H9 (cell line): ENCODE measurements around the gene ZNF618. TPM values are rescaled to one million over a fixed set of nuclear protein-coding genes. Genes with fewer than 3 reads are reported as not detected.

Experiments
- DNase-seq: peaks from one replicate; pipeline ENCODE4 v3.0.0-alpha.2; 2017
- H2AFZ ChIP-seq: one replicate; pipeline ENCODE4 v1.6.1; 2013; ENCODE audit warnings: mild to moderate bottlenecking, low read length, control low read depth, moderate library complexity
- H2AK5ac ChIP-seq: 2 replicates; pipeline ENCODE4 v1.6.1; 2013; ENCODE audit warnings: low read length, control low read depth, mixed read lengths; ENCODE audit not compliant: insufficient read length
- H2BK120ac ChIP-seq: one replicate; pipeline ENCODE4 v1.6.1; 2013; ENCODE audit warnings: low read depth, mild to moderate bottlenecking, low read length, control low read depth, inconsistent platforms; ENCODE audit not compliant: poor library complexity, severe bottlenecking
- H2BK12ac ChIP-seq: 2 replicates; pipeline ENCODE4 v1.6.1; 2013; ENCODE audit warnings: low read length, control low read depth, mixed read lengths, low read depth; ENCODE audit not compliant: insufficient read length
- H2BK15ac ChIP-seq: 2 replicates; pipeline ENCODE4 v1.6.1; 2013; ENCODE audit warnings: low read depth, low read length, control low read depth
- H2BK20ac ChIP-seq: one replicate; pipeline ENCODE4 v1.6.1; 2013; ENCODE audit warnings: low read depth, mild to moderate bottlenecking, low read length, control low read depth, inconsistent platforms; ENCODE audit not compliant: poor library complexity, severe bottlenecking
- H2BK5ac ChIP-seq: 2 replicates; pipeline ENCODE4 v1.6.1; 2013; ENCODE audit warnings: low read length, control low read depth, mixed read lengths; ENCODE audit not compliant: insufficient read length
- H3K14ac ChIP-seq: 2 replicates; pipeline ENCODE4 v1.6.1; 2013; ENCODE audit warnings: low read length, control low read depth; ENCODE audit not compliant: insufficient read depth
- H3K18ac ChIP-seq: 2 replicates; pipeline ENCODE4 v1.6.1; 2013; ENCODE audit warnings: low read depth, mild to moderate bottlenecking, mixed read lengths, low read length, control low read depth; ENCODE audit not compliant: insufficient read length
- H3K23ac ChIP-seq: 2 replicates; pipeline ENCODE4 v1.6.1; 2013; ENCODE audit warnings: low read length, control low read depth, mixed read lengths, low read depth; ENCODE audit not compliant: insufficient read length
- H3K23me2 ChIP-seq: 2 replicates; pipeline ENCODE4 v1.6.1; 2013; ENCODE audit warnings: low read depth, mild to moderate bottlenecking, mixed read lengths, low read length, control low read depth; ENCODE audit not compliant: insufficient read length, poor library complexity, severe bottlenecking
- H3K27ac ChIP-seq: 2 replicates; pipeline ENCODE4 v1.5.1; 2013; ENCODE audit warnings: low read length, control low read depth, mixed read lengths, low read depth; ENCODE audit not compliant: insufficient read length
- H3K27me3 ChIP-seq: 2 replicates; pipeline ENCODE4 v1.6.1; 2013; ENCODE audit warnings: low read length, control low read depth, inconsistent platforms; ENCODE audit not compliant: insufficient read depth
- H3K4ac ChIP-seq: 2 replicates; pipeline ENCODE4 v1.6.1; 2013; ENCODE audit warnings: low read depth, mild to moderate bottlenecking, control low read depth, inconsistent platforms, low read length, moderate library complexity
- H3K4me1 ChIP-seq: 2 replicates; pipeline ENCODE4 v1.6.1; 2013; ENCODE audit warnings: low read length, control low read depth, inconsistent platforms; ENCODE audit not compliant: insufficient read depth
- H3K4me2 ChIP-seq: 2 replicates; pipeline ENCODE4 v1.6.1; 2013; ENCODE audit warnings: low read length, control low read depth, mixed read lengths; ENCODE audit not compliant: insufficient read length, insufficient read depth
- H3K56ac ChIP-seq: 2 replicates; pipeline ENCODE4 v1.6.1; 2013; ENCODE audit warnings: low read depth, mild to moderate bottlenecking, mixed read lengths, low read length, control low read depth; ENCODE audit not compliant: insufficient read length
- H3K79me1 ChIP-seq: 2 replicates; pipeline ENCODE4 v1.6.1; 2013; ENCODE audit warnings: low read depth, mild to moderate bottlenecking, moderate library complexity, low read length, control low read depth, inconsistent platforms; ENCODE audit not compliant: insufficient read depth, poor library complexity, severe bottlenecking
- H3K79me2 ChIP-seq: 2 replicates; pipeline ENCODE4 v1.6.1; 2013; ENCODE audit warnings: low read length, control low read depth, inconsistent platforms; ENCODE audit not compliant: insufficient read depth
- H3K9ac ChIP-seq: 2 replicates; pipeline ENCODE4 v1.6.1; 2013; ENCODE audit warnings: low read length, control low read depth, mixed read lengths; ENCODE audit not compliant: insufficient read length; ENCODE audit errors: extremely low read depth
- H3K9me3 ChIP-seq: one replicate; pipeline ENCODE4 v1.6.1; 2013; ENCODE audit warnings: low read depth, low read length, inconsistent platforms; ENCODE audit not compliant: control insufficient read depth
- H3T11ph ChIP-seq: one replicate; pipeline ENCODE4 v1.6.1; 2013; ENCODE audit warnings: mild to moderate bottlenecking, low read length, control low read depth, inconsistent platforms
- H4K20me1 ChIP-seq: one replicate; pipeline ENCODE4 v1.6.1; 2013; ENCODE audit not compliant: control insufficient read depth, insufficient read length, insufficient read depth
- H4K5ac ChIP-seq: 2 replicates; pipeline ENCODE4 v1.6.1; 2013; ENCODE audit warnings: low read depth, mild to moderate bottlenecking, mixed read lengths, low read length, control low read depth; ENCODE audit not compliant: insufficient read length
- H4K8ac ChIP-seq: replicated peaks from 2 replicates; pipeline ENCODE4 v1.6.1; 2013; ENCODE audit warnings: low read length, control low read depth, mixed read lengths, low read depth; ENCODE audit not compliant: insufficient read length
- H4K91ac ChIP-seq: 2 replicates; pipeline ENCODE4 v1.6.1; 2013; ENCODE audit warnings: low read depth, mild to moderate bottlenecking, moderate library complexity, mixed read lengths, low read length, control low read depth; ENCODE audit not compliant: insufficient read length
- H3K27ac Mint-ChIP-seq, 3 experiments: 2 replicates in 2 of 3; 3 replicates in 1 of 3; pipeline ENCODE4 v1.8.0; 2020 to 2021; ENCODE audit warnings: mixed read lengths in 3 of 3, mild to moderate bottlenecking in 1 of 3, moderate library complexity in 1 of 3
- H3K27me3 Mint-ChIP-seq: 2 replicates; pipeline ENCODE4 v1.8.0; 2021; ENCODE audit warnings: low read depth, mild to moderate bottlenecking, moderate library complexity, mixed read lengths
- H3K36me3 Mint-ChIP-seq, 3 experiments: 2 replicates in 2 of 3; 3 replicates in 1 of 3; pipeline ENCODE4 v1.8.0; 2020 to 2021; ENCODE audit warnings: low read depth in 3 of 3, mixed read lengths in 3 of 3; ENCODE audit not compliant: insufficient read depth in 1 of 3
- H3K4me1 Mint-ChIP-seq, 2 experiments: 2 replicates each; pipeline ENCODE4 v1.8.0; 2020; ENCODE audit warnings: mixed read lengths in 2 of 2
- H3K4me3 Mint-ChIP-seq, 2 experiments: 2 replicates in 1 of 2; 3 replicates in 1 of 2; pipeline ENCODE4 v1.8.0; 2020 to 2021; ENCODE audit warnings: mild to moderate bottlenecking in 2 of 2, mixed read lengths in 2 of 2, moderate library complexity in 1 of 2
- H3K9me3 Mint-ChIP-seq, 2 experiments: 2 replicates in 1 of 2; 3 replicates in 1 of 2; pipeline ENCODE4 v1.8.0; 2020; ENCODE audit warnings: mild to moderate bottlenecking in 2 of 2, mixed read lengths in 2 of 2, moderate library complexity in 1 of 2
- CTCF ChIP-seq: fragments of 200-600 bp; sonication (generic); conservative IDR thresholded peaks from 3 replicates; pipeline ENCODE4 v1.8.0; 2021; ENCODE audit warnings: antibody characterized with exemption, mild to moderate bottlenecking
- WGBS: extraction: QIAGEN DNeasy Blood & Tissue Kit; methylation state at CpG from one replicate; pipeline ENCODE4 v1.1.7; 2013; ENCODE audit warnings: missing lambda C conversion rate, low lambda C conversion rate, mixed read lengths; ENCODE audit not compliant: insufficient read length; ENCODE audit errors: extremely low coverage; 5-methylcytosine and 5-hydroxymethylcytosine counted together
- total RNA-seq: library from RNA; stranded (reverse); gene quantifications from 2 replicates; pipeline ENCODE4 v1.2.1, GENCODE V29; 2021

ZNF618 gene
- total RNA-seq, 1 experiment from 2014 or later: 13.6 TPM

GRCh38 chr9:113934167-113934828 is 58.2 kb downstream of the ZNF618 start:
- H3K79me1 ChIP-seq: peaks cover 4% of the 10 kb centered on the region
- H2BK20ac ChIP-seq: no peak overlapping the region
- no peak overlapping the region for H4K5ac ChIP-seq
- no CpG with 5 or more reads among the region's 14 CpGs for WGBS
- Mint-ChIP-seq H3K27me3 (no peaks in the 10 kb centered on the region), H3K4me1 (peaks cover 7% of the 10 kb centered on the region in 2 experiments), H3K4me3 (no peak overlapping the region), H3K36me3 (no peaks in the 10 kb centered on the region), H3K27ac (no peak overlapping the region), H3K9me3 (no peaks in the 10 kb centered on the region; a peak in 1 of 5 replicates)
- TF ChIP-seq CTCF: peak; percentile 38; the same call in 2 of the 3 replicates
- no peak overlapping the region for H3K27ac ChIP-seq
- H3K4ac ChIP-seq: no peak overlapping the region
- H2BK120ac ChIP-seq: no peak overlapping the region
- H2AFZ ChIP-seq: no peak overlapping the region
- no peak overlapping the region for H2BK12ac ChIP-seq
- H3K4me2 ChIP-seq: no peak overlapping the region
- no peaks in the 10 kb centered on the region; the same call in 1 of the 2 replicates for H3K79me2 ChIP-seq
- H3K4me1 ChIP-seq: peaks cover 2% of the 10 kb centered on the region; the same call in 1 of the 2 replicates
- no peak overlapping the region for H4K91ac ChIP-seq
- H2BK15ac ChIP-seq: no peak overlapping the region
- H3K56ac ChIP-seq: no peak overlapping the region
- no peaks in the 10 kb centered on the region for H4K20me1 ChIP-seq
- no peaks in the 10 kb centered on the region for H3K27me3 ChIP-seq
- no peak overlapping the region for H3K9ac ChIP-seq
- no peaks in the 10 kb centered on the region for H3K9me3 ChIP-seq
- no peak overlapping the region for H2BK5ac ChIP-seq
- H3K14ac ChIP-seq: no peak overlapping the region
- H3K23me2 ChIP-seq: no peaks in the 10 kb centered on the region
- no peak overlapping the region for H4K8ac ChIP-seq
- no peak overlapping the region for H3K23ac ChIP-seq
- DNase-seq: no peak
- no peak overlapping the region for H2AK5ac ChIP-seq
- H3T11ph ChIP-seq: no peak overlapping the region
- no peak overlapping the region for H3K18ac ChIP-seq
